Measurements from ENCODE around the gene OR52I1.

Gene OR52I1

GRCh38 chr11:4639931-4640330 lies 46.1 kb downstream of the OR52I1 start:
- CTCF ChIA-PET = interaction anchor here (1.7 to 4.9 kb wide), 2 partner anchors 15 to 186 kb away, joined by 6 to 97 read pairs; no protein-coding TSS in a partner anchor
- POLR2A ChIA-PET = no interaction called here
- TF ChIP-seq, protein P1, sequence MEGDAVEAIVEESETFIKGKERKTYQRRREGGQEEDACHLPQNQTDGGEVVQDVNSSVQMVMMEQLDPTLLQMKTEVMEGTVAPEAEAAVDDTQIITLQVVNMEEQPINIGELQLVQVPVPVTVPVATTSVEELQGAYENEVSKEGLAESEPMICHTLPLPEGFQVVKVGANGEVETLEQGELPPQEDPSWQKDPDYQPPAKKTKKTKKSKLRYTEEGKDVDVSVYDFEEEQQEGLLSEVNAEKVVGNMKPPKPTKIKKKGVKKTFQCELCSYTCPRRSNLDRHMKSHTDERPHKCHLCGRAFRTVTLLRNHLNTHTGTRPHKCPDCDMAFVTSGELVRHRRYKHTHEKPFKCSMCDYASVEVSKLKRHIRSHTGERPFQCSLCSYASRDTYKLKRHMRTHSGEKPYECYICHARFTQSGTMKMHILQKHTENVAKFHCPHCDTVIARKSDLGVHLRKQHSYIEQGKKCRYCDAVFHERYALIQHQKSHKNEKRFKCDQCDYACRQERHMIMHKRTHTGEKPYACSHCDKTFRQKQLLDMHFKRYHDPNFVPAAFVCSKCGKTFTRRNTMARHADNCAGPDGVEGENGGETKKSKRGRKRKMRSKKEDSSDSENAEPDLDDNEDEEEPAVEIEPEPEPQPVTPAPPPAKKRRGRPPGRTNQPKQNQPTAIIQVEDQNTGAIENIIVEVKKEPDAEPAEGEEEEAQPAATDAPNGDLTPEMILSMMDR (IDR thresholded peaks at IDR 0.05; ENCODE audit: insufficient read depth, low read length, missing control alignments) = no peak
- no peak for DNase-seq (ENCODE audit: low read depth, low spot score)
- no peak overlapping the region for H3K4me3 ChIP-seq (ENCODE audit: low read depth, low read length)

GRCh38 chr11:4641501-4641900 lies 47.7 kb downstream of the OR52I1 start:
- ChIA-PET CTCF (interaction anchor here (1.7 kb wide), 2 partner anchors 15 to 185 kb away, joined by 3 to 6 read pairs; no protein-coding TSS in a partner anchor), POLR2A (no interaction called here)
- no peak overlapping the region for H3K4me3 ChIP-seq (ENCODE audit: low read depth, low read length)
- DNase-seq (ENCODE audit: low read depth, low spot score) = no peak
- TF ChIP-seq, protein P1 (IDR thresholded peaks at IDR 0.05; ENCODE audit: insufficient read depth, low read length, missing control alignments) = no peak

DNA sequence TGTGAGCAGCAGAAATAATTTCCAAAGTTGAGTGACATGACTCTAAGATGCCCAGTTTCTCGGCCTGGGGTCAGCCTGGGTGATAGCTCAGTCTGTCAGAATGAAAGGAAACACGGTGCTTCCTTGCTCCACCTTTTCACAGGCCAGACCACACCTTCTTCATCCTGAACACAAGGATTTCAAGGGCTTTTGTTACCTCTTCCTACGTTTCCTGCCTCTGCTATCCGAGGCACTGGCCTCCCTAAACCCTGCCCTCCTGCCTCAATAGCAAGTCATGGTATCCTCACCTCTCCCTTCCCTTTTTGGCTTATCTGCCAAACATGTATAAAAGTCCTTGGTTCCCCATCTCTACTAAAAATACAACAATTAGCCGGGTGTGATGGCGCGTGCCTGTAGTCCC lies 48.2 kb downstream of the OR52I1 start:
- CTCF ChIA-PET = interaction anchor here (1.7 kb wide), 1 partner anchor 16 kb away, joined by 3 read pairs; no protein-coding TSS in a partner anchor
- H3K4me3 ChIP-seq (ENCODE audit: low read depth, low read length) = no peak overlapping the region
- POLR2A ChIA-PET = no interaction called here
- TF ChIP-seq, protein P1 (IDR thresholded peaks at IDR 0.05; ENCODE audit: insufficient read depth, low read length, missing control alignments) = no peak
- DNase-seq (ENCODE audit: low read depth, low spot score) = no peak

GRCh38 chr11:4643076-4643475 lies 49.2 kb downstream of the OR52I1 start:
- ChIA-PET CTCF (interaction anchor here (2.0 kb wide), 1 partner anchor 17 kb away, joined by 4 read pairs; no protein-coding TSS in a partner anchor), POLR2A (no interaction called here)
- TF ChIP-seq, protein P1 (IDR thresholded peaks at IDR 0.05; ENCODE audit: insufficient read depth, low read length, missing control alignments) = no peak
- DNase-seq (ENCODE audit: low read depth, low spot score) = no peak
- H3K4me3 ChIP-seq (ENCODE audit: low read depth, low read length) = no peak overlapping the region

GRCh38 chr11:4643682-4644081 lies 49.8 kb downstream of the OR52I1 start, which contains the start of gene OR51E1:
TSS of gene OR51E1 (plus strand) at chr11:4643982. CDS start at chr11:4652527, 8,545 bp downstream.
- ChIA-PET CTCF (interaction anchor here (2.0 kb wide), 1 partner anchor 17 kb away, joined by 4 read pairs; no protein-coding TSS in a partner anchor), POLR2A (no interaction called here)
- no peak within 1 kb of the TSS for H3K4me3 ChIP-seq (ENCODE audit: low read depth, low read length)
- TF ChIP-seq, protein P1 (IDR thresholded peaks at IDR 0.05; ENCODE audit: insufficient read depth, low read length, missing control alignments) = no peak
- no peak for DNase-seq (ENCODE audit: low read depth, low spot score)

DNA sequence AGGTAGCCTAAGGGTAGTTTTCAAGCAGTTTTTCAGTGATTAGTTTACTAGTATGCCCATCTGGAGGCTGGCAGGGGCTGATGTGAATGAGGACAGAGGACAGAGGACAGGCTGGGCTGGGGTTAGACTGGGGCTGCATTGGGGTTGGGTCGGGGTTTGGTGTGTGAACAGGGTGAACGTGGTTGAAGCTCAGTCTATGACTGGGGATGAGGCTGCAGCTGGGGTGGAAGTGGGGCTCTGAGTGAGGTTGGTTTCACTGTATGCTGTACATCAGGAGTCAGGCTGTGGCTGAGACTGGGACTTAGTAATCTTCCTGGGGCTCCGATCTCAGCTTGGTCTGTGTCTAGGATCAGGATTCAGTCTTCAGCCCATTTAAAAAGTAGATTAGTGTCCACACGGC lies 50.4 kb downstream of the OR52I1 start:
- no peak overlapping the region for H3K4me3 ChIP-seq (ENCODE audit: low read depth, low read length)
- ChIA-PET CTCF (interaction anchor here (2.0 kb wide), 1 partner anchor 18 kb away, joined by 4 read pairs; no protein-coding TSS in a partner anchor), POLR2A (no interaction called here)
- TF ChIP-seq, protein P1 (IDR thresholded peaks at IDR 0.05; ENCODE audit: insufficient read depth, low read length, missing control alignments) = no peak
- DNase-seq (ENCODE audit: low read depth, low spot score) = no peak

Data from AG04449 (cell line).